Stromal cell of bone marrow (primary cell): ENCODE data around the gene PCDHGB2.
"Not testable (repeated sequence)": the region's sequence is repeated elsewhere in the genome, so short reads cannot be mapped to it uniquely, and the experiment has no call there.

Experiments
- DNase-seq: peaks from one replicate; pipeline ENCODE4 v3.0.0-alpha.2; 2012; ENCODE audit warnings: low read depth

The PCDHGB2 gene

DNA sequence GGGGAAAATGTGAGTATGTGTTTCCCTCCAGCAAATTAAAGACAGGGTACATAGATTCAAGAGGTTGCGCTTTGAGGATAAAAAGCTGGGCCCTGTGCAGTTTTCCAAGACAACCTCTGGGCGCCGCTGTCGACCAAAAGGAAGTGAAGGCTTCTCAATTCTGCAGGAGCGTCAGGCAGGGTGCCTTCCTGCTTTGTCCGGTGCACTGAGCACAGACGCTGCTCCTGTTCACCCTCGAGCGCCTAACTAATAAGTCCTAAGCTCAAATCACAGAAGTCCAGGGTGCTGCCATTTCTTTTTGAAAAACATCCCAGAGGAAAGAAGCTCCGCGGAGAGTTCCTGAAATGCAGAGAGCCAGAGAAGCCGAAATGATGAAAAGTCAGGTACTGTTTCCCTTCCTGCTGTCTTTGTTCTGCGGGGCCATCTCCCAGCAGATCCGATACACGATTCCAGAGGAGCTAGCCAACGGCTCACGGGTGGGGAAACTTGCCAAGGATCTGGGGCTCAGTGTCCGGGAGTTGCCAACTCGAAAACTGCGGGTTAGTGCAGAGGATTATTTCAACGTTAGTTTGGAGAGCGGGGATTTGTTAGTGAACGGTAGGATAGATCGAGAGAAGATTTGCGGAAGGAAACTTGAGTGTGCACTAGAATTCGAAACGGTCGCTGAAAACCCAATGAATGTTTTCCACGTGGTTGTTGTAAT, 9.7 kb upstream of the PCDHGB2 start, which contains the start of gene PCDHGB1:
Gene PCDHGB1 (plus strand): TSS at position 183 of the 703 bp plus-strand sequence. CDS start 162 bp downstream, at position 345.
- peak; percentile 50 for DNase-seq

DNA sequence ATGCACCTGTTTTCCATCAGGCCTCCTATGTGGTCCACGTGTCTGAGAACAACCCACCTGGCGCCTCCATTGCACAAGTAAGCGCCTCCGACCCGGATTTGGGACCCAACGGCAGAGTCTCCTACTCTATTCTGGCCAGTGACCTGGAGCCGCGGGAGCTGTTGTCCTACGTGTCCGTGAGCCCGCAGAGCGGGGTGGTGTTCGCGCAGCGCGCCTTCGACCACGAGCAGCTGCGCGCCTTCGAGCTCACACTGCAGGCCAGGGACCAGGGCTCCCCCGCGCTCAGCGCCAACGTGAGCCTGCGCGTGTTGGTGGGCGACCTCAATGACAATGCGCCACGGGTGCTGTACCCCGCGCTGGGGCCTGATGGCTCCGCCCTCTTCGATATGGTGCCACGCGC, 8.2 kb upstream of the PCDHGB2 start:
- DNase-seq, result no peak

DNA sequence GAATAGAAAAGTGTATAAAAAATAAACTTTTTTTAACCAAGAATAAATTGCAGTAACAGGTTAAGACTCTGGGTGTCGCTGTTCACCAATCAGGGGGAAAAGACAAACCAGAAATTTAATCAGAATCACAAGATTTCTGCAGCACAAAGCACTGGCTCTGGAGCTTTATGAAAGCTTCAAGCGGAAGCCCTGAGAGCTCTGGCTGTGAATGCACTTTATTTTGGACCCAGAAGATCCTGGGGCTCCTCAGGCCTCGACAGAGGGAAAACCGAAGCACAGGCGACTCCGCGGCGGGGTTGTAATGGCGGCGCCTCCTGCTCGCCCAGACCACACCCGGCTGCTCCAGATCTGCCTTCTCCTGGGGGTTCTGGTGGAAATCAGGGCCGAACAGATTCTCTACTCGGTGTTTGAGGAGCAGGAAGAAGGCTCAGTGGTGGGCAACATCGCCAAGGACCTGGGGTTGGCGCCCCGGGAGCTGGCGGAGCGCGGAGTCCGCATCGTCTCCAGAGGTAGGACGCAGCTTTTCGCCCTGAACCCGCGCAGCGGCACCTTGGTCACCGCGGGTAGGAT, 4.8 kb upstream of the PCDHGB2 start, which contains the start of gene PCDHGA4:
Gene PCDHGA4 (plus strand): TSS at position 122 of the 570 bp plus-strand sequence. CDS start 87 bp downstream, at position 209.
- no peak for DNase-seq

DNA sequence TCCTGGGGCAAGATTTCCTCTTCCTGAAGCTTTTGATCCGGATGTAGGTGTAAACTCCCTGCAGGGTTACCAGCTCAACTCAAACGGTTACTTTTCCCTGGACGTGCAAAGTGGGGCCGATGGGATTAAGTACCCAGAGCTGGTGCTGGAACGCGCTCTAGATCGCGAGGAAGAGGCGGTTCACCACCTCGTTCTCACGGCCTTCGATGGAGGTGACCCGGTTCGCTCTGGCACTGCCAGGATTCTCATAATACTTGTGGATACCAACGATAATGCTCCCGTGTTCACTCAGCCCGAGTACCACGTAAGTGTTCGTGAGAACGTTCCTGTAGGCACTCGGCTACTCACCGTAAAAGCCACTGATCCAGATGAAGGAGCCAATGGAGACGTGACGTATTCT, 4.2 kb upstream of the PCDHGB2 start:
- DNase-seq, result no peak

DNA sequence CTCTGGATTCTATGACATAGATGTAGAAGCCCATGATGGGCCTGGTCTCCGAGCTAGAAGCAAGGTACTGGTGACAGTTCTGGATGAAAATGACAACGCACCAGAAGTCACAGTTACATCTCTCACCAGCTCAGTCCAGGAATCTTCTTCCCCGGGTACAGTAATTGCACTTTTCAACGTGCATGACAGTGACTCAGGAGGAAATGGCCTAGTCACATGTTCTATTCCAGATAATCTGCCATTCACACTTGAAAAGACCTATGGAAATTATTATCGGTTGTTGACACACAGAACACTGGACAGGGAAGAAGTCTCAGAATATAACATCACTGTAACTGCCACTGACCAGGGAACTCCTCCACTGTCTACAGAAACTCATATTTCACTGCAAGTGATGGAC, 3.7 kb upstream of the PCDHGB2 start:
- no peak for DNase-seq

DNA sequence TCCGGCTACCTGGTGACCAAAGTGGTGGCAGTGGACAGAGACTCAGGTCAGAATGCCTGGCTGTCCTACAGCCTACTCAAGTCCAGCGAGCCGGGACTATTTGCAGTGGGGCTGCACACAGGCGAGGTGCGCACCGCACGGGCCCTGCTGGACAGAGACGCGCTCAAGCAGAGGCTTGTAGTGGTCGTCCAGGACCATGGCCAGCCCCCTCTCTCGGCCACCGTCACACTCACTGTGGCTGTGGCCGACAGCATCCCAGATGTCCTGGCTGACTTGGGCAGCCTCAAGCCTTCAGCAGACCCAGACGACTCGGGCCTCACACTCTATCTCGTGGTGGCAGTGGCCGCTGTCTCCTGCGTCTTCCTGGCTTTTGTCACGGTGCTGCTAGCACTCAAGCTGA, 2.8 kb upstream of the PCDHGB2 start:
- DNase-seq, result no peak

DNA sequence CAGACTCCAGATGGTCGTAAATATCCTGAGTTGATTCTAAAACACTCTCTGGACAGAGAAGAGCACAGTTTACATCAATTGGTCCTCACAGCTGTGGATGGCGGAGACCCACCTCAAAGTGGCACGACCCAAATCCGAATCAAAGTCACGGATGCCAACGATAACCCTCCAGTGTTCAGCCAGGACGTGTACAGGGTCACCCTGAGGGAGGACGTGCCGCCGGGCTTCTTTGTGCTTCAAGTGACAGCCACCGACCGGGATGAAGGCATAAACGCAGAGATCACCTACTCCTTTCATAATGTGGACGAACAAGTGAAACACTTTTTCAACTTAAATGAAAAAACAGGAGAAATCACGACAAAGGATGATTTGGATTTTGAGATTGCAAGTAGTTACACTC, 891 bp downstream of the PCDHGB2 start:
- no peak for DNase-seq

DNA sequence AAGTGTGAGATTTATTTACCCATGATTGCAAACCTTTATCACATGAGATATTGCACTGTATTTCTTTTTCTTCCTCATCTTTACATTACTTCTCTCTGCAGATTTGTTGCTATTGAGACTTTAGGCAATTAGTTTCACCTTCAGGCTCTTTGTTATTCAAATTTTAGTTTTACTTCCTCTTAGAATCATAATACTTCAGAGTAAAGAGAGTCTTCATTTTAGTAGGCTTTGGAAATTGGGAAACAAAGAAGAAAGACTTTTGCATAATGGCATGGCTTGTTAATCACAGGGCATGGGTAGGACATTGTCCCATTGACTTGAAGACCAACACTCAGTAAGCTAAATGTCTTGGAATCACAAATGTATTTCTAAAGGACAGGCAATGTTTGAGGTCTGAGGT, 2.9 kb downstream of the PCDHGB2 start:
- DNase-seq, result no peak

DNA sequence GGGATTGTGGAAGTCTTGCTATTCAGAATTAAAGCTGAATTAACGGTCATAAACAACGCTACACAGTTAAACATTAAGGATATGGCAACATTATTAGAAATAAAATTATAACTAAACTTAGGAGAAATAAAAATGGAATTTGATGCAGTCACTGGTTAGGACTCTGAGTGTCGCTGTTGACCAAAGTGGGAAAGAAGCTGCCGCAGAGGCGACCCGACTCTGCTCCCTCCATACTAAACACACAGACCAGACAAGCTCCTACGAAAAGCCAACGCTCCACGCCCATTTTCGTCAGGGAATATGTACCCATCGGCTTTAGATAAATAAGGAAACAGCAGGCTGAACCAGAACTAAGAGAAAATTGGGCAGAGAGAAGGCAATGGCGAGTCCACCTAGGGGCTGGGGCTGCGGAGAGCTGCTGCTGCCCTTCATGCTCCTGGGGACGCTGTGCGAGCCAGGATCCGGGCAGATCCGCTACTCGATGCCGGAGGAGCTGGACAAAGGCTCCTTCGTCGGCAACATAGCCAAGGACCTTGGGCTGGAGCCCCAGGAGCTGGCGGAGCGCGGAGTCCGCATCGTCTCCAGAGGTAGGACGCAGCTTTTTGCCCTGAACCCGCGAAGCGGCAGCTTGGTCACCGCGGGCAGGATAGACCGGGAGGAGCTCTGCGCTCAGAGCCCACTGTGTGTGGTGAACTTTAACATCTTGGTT, 4.3 kb downstream of the PCDHGB2 start, which contains the start of gene PCDHGA5:
Gene PCDHGA5 (plus strand): TSS at position 211 of the 709 bp plus-strand sequence. CDS start 169 bp downstream, at position 380.
- DNase-seq, result no peak

DNA sequence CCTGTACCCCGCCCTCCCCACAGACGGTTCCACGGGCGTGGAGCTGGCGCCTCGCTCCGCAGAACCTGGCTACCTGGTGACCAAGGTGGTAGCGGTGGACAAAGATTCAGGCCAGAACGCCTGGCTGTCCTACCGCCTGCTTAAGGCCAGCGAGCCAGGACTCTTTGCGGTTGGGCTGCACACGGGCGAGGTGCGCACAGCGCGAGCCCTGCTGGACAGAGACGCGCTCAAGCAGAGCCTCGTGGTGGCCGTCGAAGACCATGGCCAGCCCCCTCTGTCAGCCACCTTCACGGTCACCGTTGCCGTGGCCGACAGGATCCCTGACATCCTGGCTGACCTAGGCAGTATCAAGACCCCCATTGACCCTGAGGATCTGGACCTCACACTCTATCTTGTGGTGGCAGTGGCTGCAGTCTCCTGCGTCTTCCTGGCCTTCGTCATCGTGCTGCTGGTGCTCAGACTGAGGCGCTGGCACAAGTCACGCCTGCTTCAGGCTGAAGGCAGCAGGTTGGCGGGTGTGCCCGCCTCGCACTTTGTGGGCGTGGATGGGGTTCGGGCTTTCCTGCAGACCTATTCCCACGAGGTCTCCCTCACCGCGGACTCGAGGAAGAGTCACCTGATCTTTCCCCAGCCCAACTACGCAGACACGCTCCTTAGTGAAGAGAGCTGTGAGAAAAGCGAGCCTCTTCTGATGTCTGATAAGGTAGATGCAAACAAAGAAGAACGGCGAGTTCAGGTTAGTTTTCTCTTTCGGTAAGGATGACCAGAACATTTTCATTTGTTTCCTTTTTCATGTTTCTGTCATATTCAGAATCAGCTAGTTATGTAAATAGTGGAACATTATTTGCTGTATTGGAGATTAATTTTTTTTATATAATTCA, 6.5 kb downstream of the PCDHGB2 start:
- no peak for DNase-seq

DNA sequence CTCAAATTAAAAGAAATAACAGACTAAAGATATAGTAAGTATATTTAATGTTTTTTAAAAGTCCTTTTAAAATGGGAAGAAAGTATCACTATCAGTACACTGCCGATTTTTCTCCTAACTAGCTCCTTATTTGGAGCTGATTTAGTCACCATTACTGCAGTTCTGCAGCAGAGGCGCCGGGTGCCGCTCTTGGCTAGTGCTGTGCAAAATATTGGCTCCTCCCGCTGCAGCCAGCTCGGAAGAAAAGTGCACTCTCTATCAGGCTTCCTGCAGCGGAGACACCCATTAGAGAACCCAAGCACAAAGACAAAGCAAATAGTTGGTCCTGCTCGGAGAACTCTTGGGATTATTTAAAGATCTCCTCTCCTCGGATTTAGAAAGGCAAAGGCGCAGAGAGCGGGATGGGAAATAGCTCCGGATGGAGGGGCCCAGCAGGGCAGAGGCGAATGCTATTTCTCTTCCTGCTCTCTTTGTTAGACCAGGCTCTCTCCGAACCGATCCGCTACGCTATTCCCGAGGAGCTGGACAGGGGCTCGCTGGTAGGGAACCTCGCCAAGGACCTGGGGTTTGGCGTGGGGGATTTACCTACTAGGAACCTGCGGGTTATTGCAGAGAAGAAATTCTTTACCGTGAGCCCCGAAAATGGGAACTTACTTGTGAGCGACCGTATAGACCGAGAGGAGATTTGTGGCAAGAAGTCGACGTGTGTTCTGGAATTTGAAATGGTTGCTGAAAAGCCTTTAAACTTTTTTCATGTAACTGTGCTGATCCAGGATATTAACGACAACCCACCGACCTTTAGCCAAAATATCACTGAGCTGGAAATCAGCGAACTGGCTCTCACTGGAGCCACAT, 10.4 kb downstream of the PCDHGB2 start, which contains the start of gene PCDHGB3:
Gene PCDHGB3 (plus strand): TSS at position 249 of the 855 bp plus-strand sequence. CDS start 153 bp downstream, at position 402.
- peak; percentile 47 for DNase-seq

DNA sequence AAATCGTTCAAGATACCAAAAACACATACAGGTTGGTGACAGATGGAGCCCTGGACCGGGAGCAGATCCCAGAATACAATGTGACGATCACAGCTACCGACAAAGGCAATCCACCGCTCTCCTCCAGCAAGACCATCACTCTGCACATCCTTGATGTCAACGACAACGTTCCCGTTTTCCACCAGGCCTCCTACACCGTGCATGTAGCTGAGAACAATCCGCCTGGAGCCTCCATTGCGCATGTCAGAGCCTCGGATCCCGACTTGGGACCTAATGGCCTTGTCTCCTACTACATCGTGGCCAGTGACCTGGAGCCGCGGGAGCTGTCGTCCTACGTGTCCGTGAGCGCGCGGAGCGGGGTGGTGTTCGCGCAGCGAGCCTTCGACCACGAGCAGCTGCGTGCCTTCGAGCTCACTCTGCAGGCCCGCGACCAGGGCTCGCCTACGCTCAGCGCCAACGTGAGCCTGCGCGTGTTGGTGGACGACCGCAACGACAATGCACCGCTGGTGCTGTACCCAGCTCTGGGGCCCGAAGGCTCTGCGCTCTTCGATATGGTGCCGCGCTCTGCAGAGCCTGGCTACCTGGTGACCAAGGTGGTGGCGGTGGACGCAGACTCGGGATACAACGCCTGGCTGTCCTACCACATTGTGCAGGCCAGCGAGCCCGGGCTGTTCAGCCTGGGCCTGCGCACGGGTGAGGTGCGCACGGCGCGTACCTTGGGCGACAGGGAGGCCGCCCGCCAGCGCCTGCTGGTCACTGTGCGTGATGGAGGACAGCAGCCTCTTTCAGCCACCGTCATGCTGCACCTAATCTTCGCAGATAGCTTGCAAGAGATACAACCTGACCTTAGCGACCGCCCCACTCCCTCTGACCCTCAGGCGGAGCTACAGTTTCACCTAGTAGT, 12.0 kb downstream of the PCDHGB2 start:
- DNase-seq, result no peak

DNA sequence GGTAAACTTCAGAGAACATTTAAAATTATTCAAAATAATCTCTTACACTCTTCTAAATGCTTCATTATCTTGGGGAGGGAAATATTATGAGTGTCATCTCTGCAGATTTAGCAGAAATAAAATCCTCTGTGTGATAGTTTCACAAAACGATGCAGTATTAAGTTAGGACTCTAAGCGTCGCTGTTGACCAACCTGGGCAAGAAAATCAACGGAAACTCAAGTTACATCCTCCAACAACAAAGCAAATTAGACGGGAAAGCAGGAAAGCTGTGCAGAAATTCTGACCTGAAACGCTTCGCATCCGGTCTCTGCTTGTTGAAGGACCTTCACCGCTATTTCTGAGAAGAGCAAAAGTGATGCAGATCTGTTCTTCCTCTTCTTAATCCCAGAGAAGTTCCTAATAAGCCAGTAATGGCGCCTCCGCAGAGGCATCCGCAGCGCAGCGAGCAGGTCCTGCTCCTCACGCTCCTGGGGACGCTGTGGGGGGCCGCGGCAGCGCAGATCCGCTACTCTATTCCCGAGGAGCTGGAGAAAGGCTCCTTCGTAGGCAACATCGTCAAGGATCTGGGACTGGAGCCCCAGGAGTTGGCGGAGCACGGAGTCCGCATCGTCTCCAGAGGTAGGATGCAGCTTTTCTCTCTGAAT, 14.0 kb downstream of the PCDHGB2 start, which contains the start of gene PCDHGA6:
Gene PCDHGA6 (plus strand): TSS at position 219 of the 645 bp plus-strand sequence. CDS start 193 bp downstream, at position 412.
- no peak for DNase-seq

DNA sequence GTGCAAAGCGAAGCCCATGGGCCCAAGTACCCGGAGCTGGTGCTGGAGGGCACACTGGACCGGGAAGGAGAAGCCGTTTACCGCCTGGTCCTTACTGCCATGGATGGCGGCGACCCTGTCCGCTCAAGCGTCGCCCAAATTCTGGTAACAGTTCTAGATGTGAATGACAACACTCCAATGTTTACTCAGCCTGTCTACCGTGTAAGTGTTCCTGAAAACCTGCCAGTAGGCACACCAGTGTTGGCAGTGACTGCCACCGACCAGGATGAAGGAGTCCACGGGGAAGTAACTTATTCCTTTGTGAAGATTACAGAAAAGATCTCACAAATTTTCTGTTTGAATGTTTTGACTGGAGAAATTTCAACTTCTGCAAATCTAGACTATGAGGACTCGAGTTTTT, 14.8 kb downstream of the PCDHGB2 start:
- DNase-seq, result no peak

DNA sequence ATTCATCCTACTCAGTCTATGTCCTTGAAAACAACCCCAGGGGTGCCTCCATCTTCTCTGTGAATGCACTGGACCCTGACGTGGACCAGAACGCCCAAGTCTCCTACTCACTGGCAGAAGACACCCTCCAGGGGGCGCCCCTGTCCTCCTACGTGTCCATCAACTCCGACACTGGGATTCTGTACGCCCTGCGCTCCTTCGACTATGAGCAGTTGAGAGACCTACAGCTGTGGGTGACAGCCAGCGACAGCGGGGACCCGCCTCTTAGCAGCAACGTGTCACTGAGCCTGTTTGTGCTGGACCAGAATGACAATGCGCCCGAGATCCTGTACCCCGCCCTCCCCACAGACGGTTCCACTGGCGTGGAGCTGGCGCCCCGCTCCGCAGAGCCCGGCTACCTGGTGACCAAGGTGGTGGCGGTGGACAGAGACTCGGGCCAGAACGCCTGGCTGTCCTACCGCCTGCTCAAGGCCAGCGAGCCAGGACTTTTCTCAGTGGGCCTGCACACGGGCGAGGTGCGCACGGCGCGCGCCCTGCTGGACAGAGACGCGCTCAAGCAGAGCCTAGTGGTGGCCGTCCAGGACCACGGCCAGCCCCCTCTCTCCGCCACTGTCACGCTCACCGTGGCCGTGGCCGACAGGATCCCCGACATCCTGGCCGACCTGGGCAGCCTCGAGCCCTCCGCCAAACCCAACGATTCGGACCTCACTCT, 15.8 kb downstream of the PCDHGB2 start:
- not testable (repeated sequence) for DNase-seq

DNA sequence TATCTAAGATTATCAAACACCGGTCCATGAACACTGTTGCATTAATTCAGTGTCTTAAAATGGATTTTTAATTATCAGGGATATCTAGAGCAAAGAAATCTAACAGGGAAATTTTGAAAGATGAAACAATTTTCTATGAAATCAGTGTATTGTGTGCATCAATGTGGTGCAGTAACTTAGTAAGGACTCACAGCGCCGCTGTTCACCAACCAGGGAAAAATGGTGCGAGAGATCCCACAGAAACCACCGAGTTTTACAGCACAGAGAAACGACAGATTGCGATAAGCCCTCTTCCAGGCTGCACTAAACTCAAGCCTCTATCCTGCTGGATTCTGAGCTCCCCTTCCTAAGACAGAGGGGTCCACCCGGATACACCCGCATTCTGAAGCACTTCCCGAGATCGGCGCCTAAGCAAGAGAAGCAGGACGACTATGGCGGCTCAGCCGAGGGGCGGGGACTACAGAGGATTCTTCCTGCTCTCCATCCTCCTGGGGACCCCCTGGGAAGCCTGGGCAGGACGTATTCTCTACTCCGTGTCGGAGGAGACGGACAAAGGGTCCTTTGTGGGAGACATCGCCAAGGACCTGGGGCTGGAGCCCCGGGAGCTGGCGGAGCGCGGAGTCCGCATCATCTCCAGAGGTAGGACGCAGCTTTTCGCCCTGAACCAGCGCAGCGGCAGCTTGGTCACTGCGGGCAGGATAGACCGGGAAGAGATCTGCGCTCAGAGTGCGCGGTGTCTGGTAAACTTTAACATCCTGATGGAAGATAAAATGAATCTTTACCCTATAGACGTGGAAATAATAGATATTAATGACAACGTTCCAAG, 22.9 kb downstream of the PCDHGB2 start, which contains the start of gene PCDHGA7:
Gene PCDHGA7 (plus strand): TSS at position 274 of the 826 bp plus-strand sequence. CDS start 158 bp downstream, at position 432.
- no peak for DNase-seq

DNA sequence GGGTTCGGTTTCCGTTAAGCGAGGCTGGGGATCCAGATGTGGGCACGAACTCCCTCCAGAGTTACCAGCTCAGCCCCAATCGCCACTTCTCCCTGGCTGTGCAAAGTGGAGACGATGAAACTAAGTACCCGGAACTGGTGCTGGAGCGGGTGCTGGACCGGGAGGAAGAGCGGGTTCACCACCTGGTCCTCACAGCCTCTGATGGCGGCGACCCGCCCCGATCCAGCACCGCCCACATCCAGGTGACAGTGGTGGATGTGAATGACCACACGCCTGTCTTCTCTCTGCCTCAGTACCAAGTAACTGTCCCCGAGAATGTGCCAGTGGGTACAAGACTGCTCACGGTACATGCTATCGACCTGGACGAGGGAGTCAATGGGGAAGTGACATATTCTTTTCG, 23.6 kb downstream of the PCDHGB2 start:
- DNase-seq, result no peak
